ENCODE results near the gene CLK2. TPM values are rescaled to one million over a fixed set of nuclear protein-coding genes. Genes with fewer than 3 reads are reported as not detected.
"Not testable (repeated sequence)": the region's sequence is repeated elsewhere in the genome, so short reads cannot be mapped to it uniquely, and the experiment has no call there.

CLK2 gene
- total RNA-seq, 1 donor from 2014 or later, result 13.6 TPM

DNA sequence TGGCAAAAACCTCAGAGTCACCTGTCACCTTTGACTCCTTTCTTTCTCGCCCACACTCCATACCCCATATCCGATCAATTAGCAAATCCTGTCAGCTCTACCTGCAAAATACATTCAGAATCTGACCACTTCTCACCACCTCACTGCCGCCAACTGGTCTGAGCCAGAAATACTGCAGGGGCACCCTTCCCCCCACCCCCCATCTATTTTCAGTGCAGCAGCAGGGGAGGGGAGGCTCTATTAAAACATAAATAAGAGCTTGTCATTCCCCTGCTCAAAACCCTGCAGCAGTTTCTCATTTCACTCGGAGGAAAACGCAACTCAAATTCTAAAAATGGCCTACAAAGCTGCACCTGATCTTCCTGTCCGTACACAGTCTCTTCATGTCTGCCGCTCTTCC, 24.1 kb upstream of the CLK2 start:
- DNase-seq (ENCODE audit: low read depth in 2 of 2), result no peak

- DNase-seq (ENCODE audit: low read depth in 2 of 2), result no peak
Measured at GRCh38 chr1:155296661-155297060, 23.4 kb upstream of the CLK2 start.

DNA sequence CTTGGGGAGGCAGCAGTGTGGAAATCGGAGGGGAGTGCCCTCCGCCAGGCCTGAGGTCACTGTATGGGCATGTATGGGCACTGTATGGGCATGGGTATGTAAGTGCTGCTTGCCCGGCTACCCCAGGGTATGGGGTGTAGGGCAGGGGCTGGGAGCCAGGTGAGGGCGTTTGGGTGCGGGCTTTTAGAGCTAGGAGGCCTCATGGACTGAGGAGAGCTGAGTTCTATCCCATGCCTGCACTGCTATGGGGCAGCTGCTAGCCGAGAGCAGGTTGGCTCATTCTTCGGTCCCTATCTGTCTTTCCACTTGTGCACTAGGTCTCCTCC, 22.6 kb upstream of the CLK2 start:
- no peak for DNase-seq (ENCODE audit: low read depth in 2 of 2)

DNA sequence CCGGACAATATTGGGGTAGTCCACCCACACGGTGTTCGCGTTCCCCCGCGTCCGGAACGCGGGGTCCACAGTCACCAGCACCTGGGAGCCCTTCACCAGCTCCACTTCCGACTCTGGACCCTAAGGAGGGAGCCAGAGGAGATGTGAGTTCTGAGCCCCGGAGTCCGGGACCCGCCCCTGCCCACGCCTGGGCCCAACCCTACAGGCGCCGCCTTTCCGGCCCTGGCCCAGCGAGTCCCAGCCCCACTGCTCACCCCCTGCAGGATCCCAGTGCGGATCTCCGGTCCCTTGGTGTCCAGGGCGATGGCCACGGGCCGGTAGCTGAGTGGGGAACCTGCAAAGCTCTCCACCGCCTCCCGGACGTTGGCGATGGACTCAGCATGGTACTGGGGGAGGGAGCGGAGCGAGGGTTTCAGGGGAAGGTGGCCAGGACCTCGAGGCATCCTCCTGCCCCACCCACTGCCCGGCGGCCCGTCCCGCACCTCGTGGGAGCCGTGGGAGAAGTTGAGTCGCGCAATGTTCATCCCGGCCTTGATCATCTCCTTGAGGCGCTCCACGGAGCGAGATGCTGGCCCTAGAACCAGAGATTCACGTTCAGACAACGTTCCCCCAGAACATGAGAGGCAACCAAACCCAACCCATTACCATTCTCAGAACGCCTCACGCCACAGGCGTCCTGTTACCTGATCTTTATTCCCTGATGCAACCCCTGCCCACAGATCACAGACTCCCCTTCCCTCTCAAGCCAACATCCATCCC, 22.1 kb upstream of the CLK2 start:
- DNase-seq (ENCODE audit: low read depth in 2 of 2), result no peak

DNA sequence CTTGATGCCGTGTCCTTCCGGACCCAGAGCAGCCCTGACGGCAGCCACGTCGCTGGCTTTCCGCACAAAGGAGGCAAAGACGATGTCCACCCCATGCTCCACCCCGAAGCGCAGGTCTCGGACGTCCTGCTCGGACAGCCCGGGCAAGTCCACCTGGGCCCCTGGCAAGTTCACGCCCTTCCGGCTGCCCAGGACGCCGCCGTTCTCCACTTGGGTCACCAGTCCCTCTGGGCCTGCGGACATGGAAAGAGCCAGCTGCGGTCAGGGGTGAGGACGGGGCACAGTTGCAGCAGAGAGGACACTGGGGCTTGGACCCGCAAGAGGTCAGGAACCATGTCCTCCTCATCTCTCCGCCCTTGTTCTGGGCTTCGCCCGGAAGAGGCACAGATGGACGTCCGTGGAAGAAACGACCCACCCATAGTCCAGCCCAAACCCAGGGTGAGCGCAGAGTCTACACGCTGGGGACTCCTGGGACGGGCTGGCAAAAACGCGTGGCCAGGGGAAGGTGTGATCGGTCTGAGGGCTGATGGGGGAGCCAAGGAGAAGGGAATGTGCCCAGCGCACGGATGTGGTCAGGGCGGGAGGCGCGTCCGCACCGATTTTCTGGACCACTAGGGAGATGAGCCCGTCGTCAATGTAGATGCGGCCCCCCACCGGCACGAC, 21.3 kb upstream of the CLK2 start:
- DNase-seq (ENCODE audit: low read depth in 2 of 2), result no peak

DNA sequence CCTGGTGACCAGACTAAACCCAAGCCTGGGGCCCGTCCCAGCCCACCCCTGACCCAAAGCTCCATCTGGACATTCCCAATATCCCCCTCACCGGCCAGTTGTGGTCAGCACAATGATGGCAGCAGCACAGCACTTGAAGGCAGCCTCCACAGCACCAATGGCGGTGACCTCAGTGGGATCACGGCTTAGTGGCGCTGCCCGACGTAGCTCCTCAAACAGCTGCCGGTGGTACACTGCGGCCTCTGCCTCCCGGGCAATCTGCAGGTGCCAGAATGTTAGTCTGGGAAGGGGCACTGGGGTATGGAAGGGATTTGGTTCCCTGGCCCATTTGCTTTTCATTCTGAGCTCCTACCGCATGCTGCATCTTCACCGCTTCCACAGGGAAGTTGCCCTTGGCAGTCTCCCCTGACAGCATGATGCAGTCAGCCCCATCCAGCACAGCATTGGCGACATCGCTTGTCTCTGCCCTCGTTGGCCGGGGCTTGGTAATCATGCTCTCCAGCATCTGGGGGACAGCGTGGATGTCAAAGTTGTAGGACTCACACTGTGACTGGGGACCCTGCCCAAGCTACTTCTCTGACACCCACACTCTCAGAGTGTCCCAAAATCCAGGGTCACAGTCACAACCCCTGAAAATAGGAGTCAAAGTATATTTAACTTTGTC, 19.9 kb upstream of the CLK2 start:
- no peak for DNase-seq (ENCODE audit: low read depth in 2 of 2)

- DNase-seq (ENCODE audit: low read depth in 2 of 2), result not testable (repeated sequence)
Measured at GRCh38 chr1:155291006-155291405, 17.7 kb upstream of the CLK2 start.

- no peak for DNase-seq (ENCODE audit: low read depth in 2 of 2)
Measured at GRCh38 chr1:155287987-155288543, 14.8 kb upstream of the CLK2 start.

DNA sequence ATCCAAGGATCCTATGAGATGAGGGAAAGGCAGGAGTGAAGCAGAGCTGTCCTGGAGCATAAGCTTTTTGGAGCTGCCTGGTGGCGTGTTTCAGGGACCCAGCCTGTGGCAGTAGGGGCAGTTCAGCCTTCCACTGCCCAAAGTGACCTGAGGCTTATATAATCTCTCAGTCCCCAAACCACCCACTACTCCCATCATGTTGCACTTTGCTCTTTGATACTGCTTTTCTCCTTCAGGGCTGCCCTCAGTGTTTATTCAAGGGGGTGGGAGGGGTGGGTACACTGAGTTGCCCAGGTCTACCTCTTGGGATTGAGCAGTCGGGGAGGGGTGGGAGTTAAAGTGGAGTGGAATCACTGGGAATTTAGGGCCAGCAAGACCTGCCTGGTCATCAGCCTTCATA, 13.2 kb upstream of the CLK2 start:
- no peak for DNase-seq (ENCODE audit: low read depth in 2 of 2)

DNA sequence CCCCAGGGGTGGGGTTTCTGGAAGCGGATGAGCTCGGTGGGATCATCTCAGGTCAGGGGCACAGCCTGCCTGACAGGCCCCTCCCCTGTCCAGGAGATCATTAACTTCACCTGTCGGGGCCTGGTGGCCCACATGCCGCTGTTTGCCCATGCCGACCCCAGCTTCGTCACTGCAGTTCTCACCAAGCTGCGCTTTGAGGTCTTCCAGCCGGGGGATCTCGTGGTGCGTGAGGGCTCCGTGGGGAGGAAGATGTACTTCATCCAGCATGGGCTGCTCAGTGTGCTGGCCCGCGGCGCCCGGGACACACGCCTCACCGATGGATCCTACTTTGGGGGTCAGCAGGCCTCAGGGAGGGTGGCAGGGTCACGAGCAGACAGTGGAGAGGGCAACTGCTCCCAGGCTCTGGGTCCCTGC, 12.3 kb upstream of the CLK2 start:
- no peak for DNase-seq (ENCODE audit: low read depth in 2 of 2)

GRCh38 chr1:155285063-155285462, 11.8 kb upstream of the CLK2 start:
- DNase-seq (ENCODE audit: low read depth in 2 of 2), result no peak

DNA sequence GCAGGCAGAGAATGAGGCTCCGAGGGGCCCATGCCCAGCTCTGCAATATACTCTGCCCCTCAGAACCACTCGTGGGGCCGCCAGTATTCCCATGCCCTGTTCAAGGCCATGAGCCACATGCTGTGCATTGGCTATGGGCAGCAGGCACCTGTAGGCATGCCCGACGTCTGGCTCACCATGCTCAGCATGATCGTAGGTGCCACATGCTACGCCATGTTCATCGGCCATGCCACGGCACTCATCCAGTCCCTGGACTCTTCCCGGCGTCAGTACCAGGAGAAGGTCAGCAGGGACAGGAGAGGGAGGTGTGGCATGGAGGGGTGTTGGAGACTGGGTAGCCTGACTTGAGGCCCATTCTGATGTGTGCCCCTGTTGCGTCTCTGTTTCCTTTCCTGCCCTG, 11.2 kb upstream of the CLK2 start:
- no peak for DNase-seq (ENCODE audit: low read depth in 2 of 2)

DNA sequence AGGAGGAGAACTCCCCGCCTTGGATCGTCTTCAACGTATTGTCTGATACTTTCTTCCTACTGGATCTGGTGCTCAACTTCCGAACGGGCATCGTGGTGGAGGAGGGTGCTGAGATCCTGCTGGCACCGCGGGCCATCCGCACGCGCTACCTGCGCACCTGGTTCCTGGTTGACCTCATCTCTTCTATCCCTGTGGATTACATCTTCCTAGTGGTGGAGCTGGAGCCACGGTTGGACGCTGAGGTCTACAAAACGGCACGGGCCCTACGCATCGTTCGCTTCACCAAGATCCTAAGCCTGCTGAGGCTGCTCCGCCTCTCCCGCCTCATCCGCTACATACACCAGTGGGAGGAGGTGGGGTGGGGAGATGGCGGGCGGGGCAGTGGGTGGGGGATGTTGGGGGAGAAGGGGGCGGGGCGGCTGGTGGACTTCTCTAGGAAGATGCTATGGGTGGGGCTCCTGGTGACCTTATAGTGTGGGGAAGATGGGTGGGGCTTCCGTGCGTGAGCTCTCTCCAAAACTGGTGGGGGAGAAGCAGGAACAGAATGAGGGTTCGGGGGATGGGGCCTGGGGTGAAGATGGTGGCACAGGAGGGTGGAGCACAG, 9.3 kb upstream of the CLK2 start:
- DNase-seq (ENCODE audit: low read depth in 2 of 2), result no peak

DNA sequence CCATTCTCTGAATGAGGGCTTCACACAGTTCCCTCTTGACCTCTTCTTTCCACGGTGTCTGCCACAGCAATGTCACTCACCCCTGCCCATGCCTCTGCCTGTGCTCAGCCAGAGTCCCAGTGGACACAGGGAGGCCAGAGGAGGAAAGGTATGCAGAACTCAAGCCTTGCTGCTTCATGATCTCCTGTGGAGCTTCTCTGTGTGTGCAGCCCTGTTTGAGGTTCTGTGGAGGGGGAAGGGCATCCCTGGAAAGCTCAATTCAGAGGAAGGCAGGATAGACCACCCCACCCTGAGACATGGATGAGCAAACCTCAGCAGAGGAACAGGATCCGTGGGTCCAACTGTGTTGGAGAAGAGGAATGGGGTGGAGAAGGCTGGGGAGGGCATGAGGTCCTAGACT, 6.0 kb upstream of the CLK2 start:
- DNase-seq (ENCODE audit: low read depth in 2 of 2), result no peak

- DNase-seq (ENCODE audit: low read depth in 2 of 2), result no peak
Measured at GRCh38 chr1:155278689-155279160, 5.4 kb upstream of the CLK2 start.

- DNase-seq (ENCODE audit: low read depth in 2 of 2), result peak in 1 of 2 donors; percentile 49
Measured at GRCh38 chr1:155277902-155278688, 4.8 kb upstream of the CLK2 start.

DNA sequence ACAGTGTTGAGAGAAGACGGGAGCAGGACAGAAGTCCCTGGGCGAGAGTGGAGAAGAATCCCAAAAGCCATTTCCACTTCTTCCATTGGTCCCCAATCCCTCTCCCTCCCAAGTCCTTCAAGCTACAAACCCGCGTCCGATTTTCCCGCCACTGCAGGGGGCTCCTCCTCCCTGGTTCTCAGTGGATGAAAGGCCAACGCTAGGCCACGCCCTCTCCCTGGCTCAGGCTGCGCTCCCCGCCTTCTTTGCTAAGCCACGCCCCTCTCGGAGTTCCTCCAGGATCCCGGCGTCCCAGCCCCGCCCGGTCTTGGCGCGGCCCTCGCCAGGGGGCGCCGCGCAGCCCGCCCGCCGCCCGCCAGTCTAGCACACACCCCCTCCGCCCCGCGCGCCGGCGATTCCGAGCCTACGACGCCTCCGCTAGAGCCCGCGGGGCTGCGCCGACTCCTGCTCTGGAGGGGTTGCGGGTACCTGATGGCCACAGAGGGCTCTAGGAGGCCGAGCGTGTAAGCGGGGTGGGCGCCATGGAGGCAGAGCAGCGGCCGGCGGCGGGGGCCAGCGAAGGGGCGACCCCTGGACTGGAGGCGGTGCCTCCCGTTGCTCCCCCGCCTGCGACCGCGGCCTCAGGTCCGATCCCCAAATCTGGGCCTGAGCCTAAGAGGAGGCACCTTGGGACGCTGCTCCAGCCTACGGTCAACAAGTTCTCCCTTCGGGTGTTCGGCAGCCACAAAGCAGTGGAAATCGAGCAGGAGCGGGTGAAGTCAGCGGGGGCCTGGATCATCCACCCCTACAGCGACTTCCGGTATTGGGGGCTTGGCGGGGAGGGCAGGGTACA, 4.0 kb upstream of the CLK2 start, which contains the start of gene HCN3:
Gene HCN3 (plus strand): TSS at position 394 of the 832 bp plus-strand sequence. CDS start 128 bp downstream, at position 522.
- DNase-seq (ENCODE audit: low read depth in 2 of 2), result peak; percentile 89 to 97

DNA sequence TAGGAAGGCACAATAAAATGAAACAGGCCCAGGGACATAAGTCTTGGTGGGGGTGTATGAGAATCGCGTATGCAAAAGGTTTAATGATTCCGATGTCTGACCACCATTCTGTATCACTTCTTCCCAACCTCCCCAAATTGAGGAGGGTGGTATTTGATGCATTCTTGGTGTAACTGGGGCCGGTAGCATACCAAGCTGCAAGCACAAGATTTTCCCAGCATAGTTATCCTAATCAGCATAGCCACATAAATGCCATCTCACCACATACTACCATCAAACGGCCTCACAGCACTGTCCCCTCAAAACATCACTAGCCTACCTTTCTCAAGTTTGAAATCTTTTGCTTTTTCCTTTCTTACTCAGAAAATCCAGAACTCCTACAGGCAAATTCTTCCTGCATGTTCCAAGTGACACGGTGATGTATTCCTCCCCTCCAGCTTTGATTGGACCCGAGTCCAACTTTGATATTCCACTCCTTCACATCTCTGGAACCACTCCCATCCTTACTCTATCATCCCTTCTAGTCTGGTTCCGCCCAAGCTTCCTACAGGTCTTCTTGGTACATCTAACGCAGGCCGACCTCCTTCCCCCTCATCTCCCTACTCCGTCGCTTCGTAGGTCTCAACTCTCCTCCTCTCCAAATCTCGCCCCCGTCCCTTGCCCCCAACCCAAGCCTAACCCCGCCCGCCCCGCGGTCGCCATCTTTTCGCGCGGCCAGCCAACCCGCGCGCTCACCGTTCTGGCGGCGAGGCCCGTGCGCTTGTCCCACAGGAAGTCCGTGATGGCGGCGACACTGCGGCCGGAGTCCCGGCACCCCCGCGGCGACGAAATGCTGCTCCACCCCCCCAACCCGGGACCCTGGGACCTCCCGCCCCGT, 600 bp downstream of the CLK2 start:
- peak; percentile 16 to 51 for DNase-seq (ENCODE audit: low read depth in 2 of 2)

- DNase-seq (ENCODE audit: low read depth in 2 of 2), result no peak
Measured at GRCh38 chr1:155269381-155269780, 3.9 kb downstream of the CLK2 start.

Data from dermis microvascular lymphatic vessel endothelial cell (primary cell).